Testis (tissue), 2 donors: ENCODE measurements around the gene C4orf54.

ENCODE experiments used
- CTCF ChIP-seq, 3 experiments: fragments of 450-650 bp in 2 of 3; fragments of 200-600 bp in 1 of 3; sonication (generic) in 1 of 3; IDR thresholded peaks; one replicate each; pipeline ENCODE4 v1.5.1; 2016 to 2019; ENCODE audit warnings: antibody characterized with exemption in 3 of 3, mild to moderate bottlenecking in 2 of 3, moderate library complexity in 1 of 3
- POLR2A ChIP-seq: fragments of 450-650 bp; IDR thresholded peaks from one replicate; pipeline ENCODE4 v1.6.1; 2017; ENCODE audit warnings: antibody characterized with exemption, mild to moderate bottlenecking, moderate library complexity

GRCh38 chr4:99655308-99656081, 2.1 kb downstream of the C4orf54 start:
- TF ChIP-seq CTCF (IDR thresholded peaks at IDR 0.05) = no peak
- no peak for TF ChIP-seq POLR2A
